Astrocyte of the cerebellum (primary cell): ENCODE data around the gene NEK6.

Experiments used
- DNase-seq: peaks from one replicate; pipeline ENCODE4 v3.0.0-alpha.2; 2011; ENCODE audit warnings: low read depth
- H3K4me3 ChIP-seq: 2 replicates; pipeline ENCODE4 v1.5.1; 2011; ENCODE audit warnings: mild to moderate bottlenecking, low read depth, low read length, moderate library complexity
- in situ Hi-C: cut with HindIII; loops from 2 replicates; pipeline ENCODE4 v1.10.0; 2017; ENCODE audit warnings: low sequenced_read_pairs
- TF ChIP-seq, protein P1 (sequence below): IDR thresholded peaks from 2 replicates; pipeline ENCODE4 v1.5.1; 2012; ENCODE audit warnings: low read length, low read depth, moderate library complexity, mild to moderate bottlenecking; ENCODE audit errors: missing control alignments

The NEK6 gene

DNA sequence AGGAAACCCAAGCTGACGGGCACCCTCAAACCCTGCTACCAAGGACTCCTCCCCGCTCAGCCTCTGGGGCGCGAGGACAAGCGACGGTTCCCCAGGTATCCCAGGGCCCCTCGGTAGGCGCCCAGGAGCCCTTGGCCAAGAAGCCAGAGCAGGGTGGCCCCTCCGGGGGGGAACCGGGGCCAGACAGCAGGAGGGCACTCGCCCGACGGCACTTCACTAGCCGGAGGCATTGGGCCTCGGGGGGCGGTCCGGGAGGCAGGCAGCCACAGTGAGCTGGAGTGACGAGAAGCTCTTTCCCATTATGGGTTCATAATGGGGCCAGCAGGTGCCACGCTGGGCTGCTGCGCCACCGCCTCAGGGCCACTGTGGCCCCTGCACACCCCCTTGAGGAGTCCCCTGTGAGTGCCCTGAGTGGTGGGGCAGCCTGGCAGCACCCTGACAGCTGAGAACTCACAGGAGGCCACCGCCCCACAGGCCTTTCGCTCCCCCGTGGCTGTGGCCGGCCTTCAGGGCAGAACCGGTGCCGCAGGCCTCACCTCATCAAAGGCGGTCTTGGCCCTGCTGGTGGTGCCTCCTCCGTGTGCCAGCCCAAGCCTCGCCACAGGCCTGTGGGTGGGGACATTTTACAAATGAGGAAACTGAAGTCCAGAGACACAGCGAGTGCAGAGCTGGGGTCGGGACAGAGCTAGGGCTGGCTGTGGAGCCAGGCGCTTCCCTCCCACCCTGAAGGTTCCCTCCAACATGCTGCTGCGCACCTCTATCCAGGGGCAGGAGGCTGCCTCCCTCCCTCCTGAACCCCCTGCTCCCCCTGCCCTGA is 88.8 kb downstream of the NEK6 start:
- in situ Hi-C loops: no loop called here
- TF ChIP-seq, protein P1, sequence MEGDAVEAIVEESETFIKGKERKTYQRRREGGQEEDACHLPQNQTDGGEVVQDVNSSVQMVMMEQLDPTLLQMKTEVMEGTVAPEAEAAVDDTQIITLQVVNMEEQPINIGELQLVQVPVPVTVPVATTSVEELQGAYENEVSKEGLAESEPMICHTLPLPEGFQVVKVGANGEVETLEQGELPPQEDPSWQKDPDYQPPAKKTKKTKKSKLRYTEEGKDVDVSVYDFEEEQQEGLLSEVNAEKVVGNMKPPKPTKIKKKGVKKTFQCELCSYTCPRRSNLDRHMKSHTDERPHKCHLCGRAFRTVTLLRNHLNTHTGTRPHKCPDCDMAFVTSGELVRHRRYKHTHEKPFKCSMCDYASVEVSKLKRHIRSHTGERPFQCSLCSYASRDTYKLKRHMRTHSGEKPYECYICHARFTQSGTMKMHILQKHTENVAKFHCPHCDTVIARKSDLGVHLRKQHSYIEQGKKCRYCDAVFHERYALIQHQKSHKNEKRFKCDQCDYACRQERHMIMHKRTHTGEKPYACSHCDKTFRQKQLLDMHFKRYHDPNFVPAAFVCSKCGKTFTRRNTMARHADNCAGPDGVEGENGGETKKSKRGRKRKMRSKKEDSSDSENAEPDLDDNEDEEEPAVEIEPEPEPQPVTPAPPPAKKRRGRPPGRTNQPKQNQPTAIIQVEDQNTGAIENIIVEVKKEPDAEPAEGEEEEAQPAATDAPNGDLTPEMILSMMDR: no peak
- no peak overlapping the region for H3K4me3 ChIP-seq
- no peak for DNase-seq

DNA sequence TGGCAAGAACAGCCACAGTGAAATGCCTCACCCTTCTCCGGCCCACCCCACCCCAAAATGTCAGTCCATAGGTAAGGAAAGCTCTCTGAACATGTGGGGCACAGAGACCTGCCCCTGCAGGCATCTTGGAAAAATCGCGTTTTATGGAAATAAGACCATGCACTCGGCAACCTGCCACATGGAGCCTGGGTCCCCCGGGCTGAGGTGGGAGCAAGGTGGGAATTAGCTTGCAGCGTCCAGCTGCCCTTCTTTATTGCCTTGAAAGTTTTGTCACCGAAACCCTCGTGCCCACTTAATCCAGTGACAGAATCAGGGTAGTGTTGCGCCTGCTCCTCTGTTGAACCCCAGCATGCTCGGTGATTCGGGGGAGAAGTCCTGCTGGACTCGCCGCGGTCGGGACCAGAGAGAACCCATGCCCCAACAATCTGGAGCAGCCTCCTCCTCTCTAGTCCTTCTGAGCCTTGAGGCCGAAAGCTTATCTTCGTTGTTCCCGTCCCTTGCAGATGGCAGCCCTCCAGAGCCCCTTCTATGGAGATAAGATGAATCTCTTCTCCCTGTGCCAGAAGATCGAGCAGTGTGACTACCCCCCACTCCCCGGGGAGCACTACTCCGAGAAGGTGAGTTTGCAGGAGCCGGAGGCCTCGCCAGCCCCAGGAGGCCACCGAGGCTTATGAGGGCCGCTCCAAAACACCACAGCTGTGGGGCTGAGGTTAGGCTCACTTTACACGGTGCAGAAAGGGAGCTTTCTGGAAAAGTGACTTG is 89.6 kb downstream of the NEK6 start:
- in situ Hi-C loops: no loop called here
- TF ChIP-seq, protein P1: no peak

DNA sequence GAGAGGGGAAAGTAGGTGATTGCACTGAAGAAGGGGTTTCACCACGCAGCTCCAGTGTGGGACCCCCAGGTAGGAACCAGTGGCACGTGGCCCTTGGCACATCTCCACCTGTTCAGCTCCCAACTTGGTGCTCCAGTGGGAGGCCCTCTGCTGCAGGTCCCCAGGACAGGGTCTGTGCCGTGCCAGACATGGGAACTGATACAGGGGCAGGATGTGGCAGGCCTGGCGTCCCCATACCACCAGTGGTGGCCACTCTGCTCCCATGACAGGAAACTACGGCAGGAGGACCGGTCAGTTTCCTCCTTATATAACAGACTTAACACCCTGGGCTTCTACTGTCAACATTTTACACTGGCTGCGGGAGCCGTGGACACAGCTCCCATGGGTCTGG is 90.2 kb downstream of the NEK6 start:
- H3K4me3 ChIP-seq: no peak overlapping the region
- no peak for DNase-seq
- in situ Hi-C loops: no loop called here
- TF ChIP-seq, protein P1: no peak

More for the DNA sequence above, 89.6 kb downstream of the NEK6 start:
- H3K4me3 ChIP-seq: no peak overlapping the region
- DNase-seq: no peak

DNA sequence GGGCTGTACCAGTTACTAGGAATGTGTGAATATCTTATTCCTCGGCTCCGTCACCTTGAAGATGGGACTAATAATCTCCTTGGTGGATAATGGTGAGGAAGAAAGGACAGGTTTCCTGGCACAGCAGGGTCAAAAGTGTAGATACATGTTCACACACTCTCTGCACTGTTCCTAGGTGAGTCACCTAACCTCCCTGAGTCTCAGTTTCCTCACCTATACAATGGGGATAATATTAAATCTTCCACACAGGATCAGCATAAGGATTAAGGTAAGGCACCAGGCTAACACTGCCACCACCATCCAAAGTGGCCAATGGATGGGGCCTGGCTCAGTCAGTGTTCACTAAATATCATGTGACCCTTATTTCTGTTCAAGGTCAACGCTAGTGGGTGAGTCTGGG is 90.6 kb downstream of the NEK6 start:
- no peak for DNase-seq
- in situ Hi-C loops: no loop called here
- TF ChIP-seq, protein P1: no peak
- no peak overlapping the region for H3K4me3 ChIP-seq

DNA sequence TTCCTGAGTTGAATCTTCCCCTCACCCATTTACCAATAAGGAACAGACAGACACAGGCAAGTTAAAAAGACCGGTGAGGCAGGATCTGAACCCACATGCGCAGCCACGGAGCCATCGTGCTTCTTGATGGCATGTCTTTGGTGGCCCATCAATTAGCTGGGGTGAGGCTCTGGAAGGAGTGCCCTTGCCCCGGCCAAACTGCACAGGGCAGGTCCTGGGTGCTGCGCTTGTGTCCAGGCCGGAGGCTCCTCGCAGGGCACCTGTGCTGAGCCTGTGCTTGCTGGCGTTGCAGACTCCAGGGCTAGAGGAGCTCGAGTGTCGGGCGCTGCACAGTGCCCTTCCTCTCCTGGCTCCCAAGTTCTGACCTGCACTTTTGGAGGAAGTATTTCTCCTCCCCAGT is 91.1 kb downstream of the NEK6 start:
- no peak overlapping the region for H3K4me3 ChIP-seq
- DNase-seq: no peak
- TF ChIP-seq, protein P1: no peak
- in situ Hi-C loops: no loop called here

DNA sequence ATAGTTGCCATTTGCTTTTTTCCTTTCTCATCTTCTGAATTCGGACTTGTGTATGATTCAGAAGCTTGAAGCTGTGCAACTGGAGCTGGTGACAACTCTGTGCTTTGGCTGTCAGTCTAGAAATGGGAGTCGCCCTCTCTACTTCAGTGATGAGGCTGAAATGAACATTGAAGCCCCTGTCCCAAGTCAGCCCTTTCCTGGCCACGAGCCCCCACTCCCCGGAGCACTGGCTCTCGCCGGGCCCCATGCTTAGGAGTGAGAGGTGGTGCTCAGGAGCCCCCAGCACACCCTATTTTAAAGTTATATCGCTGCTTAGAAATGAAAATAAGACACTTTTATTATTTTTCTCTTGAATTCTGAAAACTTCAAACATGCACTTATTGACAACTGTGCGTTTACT is 91.5 kb downstream of the NEK6 start:
- no peak for DNase-seq
- no peak overlapping the region for H3K4me3 ChIP-seq
- TF ChIP-seq, protein P1: no peak
- in situ Hi-C loops: no loop called here
